Suprapubic skin (tissue), 4 donors: ENCODE results near the gene ANKRD39.

ENCODE experiments used
- CTCF ChIP-seq, 2 donors: fragments of 200-600 bp in 1 of 2; fragments of 450-650 bp in 1 of 2; sonication (generic) in 1 of 2; IDR thresholded peaks; one replicate each; pipeline ENCODE4 v1.5.1; 2016 to 2019; ENCODE audit warnings: antibody characterized with exemption in 2 of 2, mild to moderate bottlenecking in 1 of 2, moderate library complexity in 1 of 2
- EP300 ChIP-seq: sonication (generic); formaldehyde crosslinking; IDR thresholded peaks from one replicate; pipeline ENCODE4 v1.6.1; 2017; ENCODE audit warnings: antibody characterized with exemption
- POLR2A ChIP-seq, 2 donors: fragments of 450-650 bp; IDR thresholded peaks; one replicate each; pipeline ENCODE4 v1.6.1; 2017; ENCODE audit warnings: antibody characterized with exemption in 2 of 2, mild to moderate bottlenecking in 2 of 2, moderate library complexity in 2 of 2
- POLR2AphosphoS5 ChIP-seq, 3 donors: sonication (generic); formaldehyde crosslinking; IDR thresholded peaks; one replicate each; pipeline ENCODE4 v1.6.1; 2017; ENCODE audit warnings: antibody characterized with exemption in 3 of 3

- TF ChIP-seq CTCF (IDR thresholded peaks at IDR 0.05): no peak
- no peak for TF ChIP-seq POLR2A (IDR thresholded peaks at IDR 0.05)
- TF ChIP-seq EP300: no peak
- no peak for TF ChIP-seq POLR2AphosphoS5 (IDR thresholded peaks at IDR 0.05)
Observed at GRCh38 chr2:96856776-96857666, 795 bp downstream of the ANKRD39 start.
